GM12891 (cell line): ENCODE measurements around the gene DNAH11.

ENCODE experiments used
- POLR2A ChIP-seq: IDR thresholded peaks from 2 replicates; pipeline ENCODE4 v1.6.1; 2011; ENCODE audit warnings: low read depth, low read length, control low read depth
- POLR2AphosphoS5 ChIP-seq: IDR thresholded peaks from 2 replicates; pipeline ENCODE4 v1.6.1; 2011; ENCODE audit warnings: low read depth, low read length, control low read depth
- TAF1 ChIP-seq: IDR thresholded peaks from 2 replicates; pipeline ENCODE4 v1.6.1; 2011; ENCODE audit warnings: low read depth, low read length, control low read depth

DNA sequence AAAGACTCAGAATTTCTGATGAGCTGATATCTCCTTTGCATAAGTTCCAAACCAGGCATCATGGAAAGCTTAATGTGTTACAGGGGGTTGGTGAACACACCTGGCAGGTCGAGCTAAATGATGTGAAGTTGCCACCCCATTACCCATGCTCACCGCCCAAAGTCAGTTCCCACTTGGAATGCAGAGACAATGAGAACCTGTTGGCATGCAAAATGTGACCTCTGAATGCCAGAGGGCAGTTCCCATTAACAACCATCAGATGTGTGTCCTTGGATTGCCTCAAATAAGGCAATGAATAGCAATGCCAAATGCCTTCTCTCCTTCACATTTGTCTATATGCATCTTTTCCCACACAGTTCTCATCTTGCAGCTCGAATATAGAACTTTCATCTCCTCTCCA is 212.1 kb downstream of the DNAH11 start:
- TF ChIP-seq POLR2A (no peak), POLR2AphosphoS5 (no peak), TAF1 (no peak)
